ENCODE results near the gene MACF1. TPM values are rescaled to one million over a fixed set of nuclear protein-coding genes. Genes with fewer than 3 reads are reported as not detected.
A peak's percentile ranks its signal among the peaks of the same experiment; 100 is the strongest.

Gene MACF1
- total and polyA plus RNA-seq, 9 donors = 93.6 to 331 (median 247) TPM

GRCh38 chr1:39250460-39251240 lies 46.2 kb downstream of the MACF1 start:
- H3K36me3 ChIP-seq = no peaks in the 10 kb centered on the region
- H3K4me3 ChIP-seq = no peak overlapping the region
- DNase-seq = no peak
- WGBS, 3 donors = 66 to 71% (median 71%) methylated on average over 2 of the region's 2 CpGs
- intact Hi-C loops (cut with DNase I) = loop anchor here in 2 of 4 donors (5.0 to 10.0 kb wide), 2 partner anchors 38 to 46 kb away; partner anchors contain the start of gene MACF1 (in 1 of the 2)
- H3K4me1 ChIP-seq (ENCODE audit: insufficient read depth) = peaks cover 26% of the 10 kb centered on the region
- H3K9me3 ChIP-seq = no peaks in the 10 kb centered on the region
- no peaks in the 10 kb centered on the region for H3K27me3 ChIP-seq
- TF ChIP-seq EP300 (IDR thresholded peaks at IDR 0.05) (no peak), CTCF (IDR thresholded peaks at IDR 0.05) (no peak), POLR2A (IDR thresholded peaks at IDR 0.05) (no peak)
- H3K27ac ChIP-seq = no peak overlapping the region

DNA sequence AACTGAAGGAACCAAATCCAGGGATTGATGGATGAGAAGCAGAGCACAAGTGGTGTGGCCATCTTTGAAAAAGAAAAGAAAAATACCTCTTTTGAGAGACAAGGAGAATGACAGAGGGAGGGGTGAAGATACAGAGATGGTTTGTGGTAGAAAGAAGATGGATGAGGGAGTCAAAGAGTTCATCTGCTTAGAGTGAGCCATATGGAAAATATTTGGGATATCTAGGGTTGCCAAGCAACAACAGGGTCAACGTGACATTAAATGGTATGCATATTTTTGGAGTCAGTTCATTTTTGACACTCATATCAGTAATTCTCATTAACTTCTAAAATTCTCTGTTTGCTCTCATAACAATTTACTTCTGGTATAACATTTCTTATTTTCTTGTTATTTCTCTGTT lies 50.7 kb downstream of the MACF1 start:
- DNase-seq = no peak
- 5 to 10% (median 5%) methylated on average over 1 of the region's 1 CpG for WGBS, 3 donors
- H3K27ac ChIP-seq = peak overlapping the region in 1 of 2 donors; percentile 18
- H3K4me1 ChIP-seq (ENCODE audit: insufficient read depth) = peaks cover 29% of the 10 kb centered on the region
- no peak for TF ChIP-seq CTCF (IDR thresholded peaks at IDR 0.05)
- no peak for TF ChIP-seq POLR2A (IDR thresholded peaks at IDR 0.05)
- no peak for TF ChIP-seq EP300 (IDR thresholded peaks at IDR 0.05)
- no peaks in the 10 kb centered on the region for H3K27me3 ChIP-seq
- no peaks in the 10 kb centered on the region for H3K36me3 ChIP-seq
- no peaks in the 10 kb centered on the region for H3K9me3 ChIP-seq
- intact Hi-C loops (cut with DNase I) = loop anchor here (5.0 to 10.0 kb wide), 4 partner anchors 50 to 153 kb away; partner anchors contain the start of gene MACF1 (in 3 of the 4)
- no peak overlapping the region for H3K4me3 ChIP-seq

GRCh38 chr1:39258146-39258924 lies 53.8 kb downstream of the MACF1 start:
- Histone ChIP-seq H3K27me3 (no peaks in the 10 kb centered on the region), H3K4me3 (no peak overlapping the region), H3K27ac (peak overlapping the region in 1 of 2 donors; percentile 29), H3K36me3 (no peaks in the 10 kb centered on the region), H3K9me3 (no peaks in the 10 kb centered on the region), H3K4me1 (ENCODE audit: insufficient read depth) (peaks cover 15% of the 10 kb centered on the region)
- intact Hi-C loops (cut with DNase I) = loop anchor here (2.0 to 10.0 kb wide), 5 partner anchors 54 to 156 kb away; partner anchors contain the start of gene MACF1 (in 3 of the 4)
- 28 to 33% (median 30%) methylated on average over 7 of the region's 7 CpGs for WGBS, 3 donors
- DNase-seq = peak; percentile 65 to 83 (median 73)
- TF ChIP-seq CTCF (IDR thresholded peaks at IDR 0.05) (peak; percentile 49 to 88 (median 82)), POLR2A (IDR thresholded peaks at IDR 0.05) (no peak)

- no peaks in the 10 kb centered on the region for H3K9me3 ChIP-seq
- no peaks in the 10 kb centered on the region for H3K27me3 ChIP-seq
- intact Hi-C loops (cut with DNase I) = loop anchor here (2.0 to 10.0 kb wide), 5 partner anchors 54 to 157 kb away; partner anchors contain the start of gene MACF1 (in 3 of the 4)
- TF ChIP-seq EP300 (IDR thresholded peaks at IDR 0.05) = no peak
- no peak for TF ChIP-seq POLR2A (IDR thresholded peaks at IDR 0.05)
- TF ChIP-seq CTCF (IDR thresholded peaks at IDR 0.05) = peak in 1 of 3 donors; percentile 4
- H3K36me3 ChIP-seq = no peaks in the 10 kb centered on the region
- H3K27ac ChIP-seq = peak overlapping the region in 1 of 2 donors; percentile 29
- H3K4me1 ChIP-seq (ENCODE audit: insufficient read depth) = peaks cover 12% of the 10 kb centered on the region
- H3K4me3 ChIP-seq = no peak overlapping the region
- no peak for DNase-seq
These were observed 54.4 kb downstream of the MACF1 start for GRCh38 chr1:39258925-39259244.
